ENCODE results near the gene ISLR2. TPM values are rescaled to one million over a fixed set of nuclear protein-coding genes. Genes with fewer than 3 reads are reported as not detected.
A peak's percentile ranks its signal among the peaks of the same experiment; 100 is the strongest.

ISLR2 gene
- polyA plus RNA-seq, 10 donors: 2.3 to 6.8 (median 4.4) TPM

DNA sequence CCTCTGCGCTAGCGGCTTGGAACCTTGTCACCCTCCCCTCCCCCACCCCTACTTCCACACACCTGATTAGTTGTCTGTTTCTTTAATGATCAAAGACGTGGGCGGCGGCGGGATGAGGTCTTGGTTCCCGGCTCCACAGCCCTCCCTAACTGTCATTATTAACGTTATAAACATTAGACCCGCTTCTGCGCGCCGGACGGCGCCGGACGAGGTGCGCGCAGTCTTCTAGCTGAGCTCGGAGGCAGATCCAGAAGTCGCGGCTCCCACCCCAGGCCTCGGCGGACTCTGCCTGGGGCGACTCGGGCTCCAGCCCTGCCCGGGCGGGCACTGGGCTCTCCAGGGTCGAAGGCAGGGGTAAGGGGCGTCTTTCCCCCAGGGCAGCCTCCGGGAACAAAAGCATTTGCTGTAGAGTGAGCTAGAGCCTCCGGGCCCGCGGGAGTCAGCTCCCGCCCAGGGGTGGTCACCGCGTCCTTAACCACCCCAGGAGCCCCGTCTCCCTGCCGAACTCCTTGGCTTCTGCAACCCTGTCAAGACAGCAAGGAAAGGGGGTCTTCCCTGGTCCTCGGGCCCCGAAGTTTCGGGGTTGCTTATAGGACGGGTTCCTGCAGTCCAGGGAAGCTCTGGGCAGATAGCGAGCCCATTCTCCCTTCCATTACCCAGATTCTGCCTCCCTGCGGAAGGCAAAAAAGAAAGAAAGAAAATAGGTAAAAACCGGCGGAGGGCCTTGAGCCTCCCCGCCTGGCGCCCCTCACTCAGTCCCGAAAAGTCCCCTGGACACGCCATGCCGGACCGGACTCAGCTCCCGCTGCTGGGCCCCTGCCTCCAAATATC lies 2.2 kb upstream of the ISLR2 start:
- no peak for DNase-seq

DNA sequence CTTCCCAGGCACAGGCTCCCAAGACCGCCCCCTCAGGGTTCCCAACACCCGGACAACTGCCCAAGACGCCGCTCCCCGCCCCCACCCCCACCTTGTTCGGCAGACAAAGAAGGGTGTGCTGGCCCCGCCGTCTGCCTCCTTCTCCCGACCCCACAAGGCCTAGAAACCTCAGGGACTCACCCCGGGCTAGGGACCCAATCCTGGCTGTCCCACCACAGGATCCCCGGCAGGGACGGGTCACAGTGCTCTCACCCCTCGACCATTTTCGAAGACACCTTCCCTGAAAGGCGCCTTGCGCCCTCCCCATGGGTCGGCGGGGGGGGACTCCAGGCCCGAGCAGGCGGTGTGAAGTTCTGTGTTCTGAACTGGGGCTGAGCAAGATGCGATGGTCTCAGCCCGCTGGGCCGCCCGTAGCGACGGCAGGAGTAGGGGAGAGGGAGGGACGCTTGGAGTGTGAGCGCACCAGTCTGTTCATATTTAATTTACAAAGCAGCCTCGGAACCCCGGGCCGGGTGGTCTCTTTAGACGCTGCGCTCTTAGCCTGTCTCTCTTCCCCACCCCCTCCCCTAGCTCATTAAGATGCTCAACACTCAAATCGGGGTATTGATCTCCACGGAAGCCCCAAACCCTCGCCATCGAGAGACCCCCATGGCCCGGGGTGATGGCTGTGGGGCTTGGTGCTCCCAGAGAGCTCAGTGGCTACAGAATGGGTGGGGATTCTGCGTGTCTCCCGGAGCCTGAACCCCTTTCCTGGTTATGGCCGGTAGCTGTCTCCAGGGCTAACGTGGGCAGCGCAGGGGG lies 1.4 kb upstream of the ISLR2 start:
- DNase-seq: peak in 2 of 3 donors; percentile 43 to 76

DNA sequence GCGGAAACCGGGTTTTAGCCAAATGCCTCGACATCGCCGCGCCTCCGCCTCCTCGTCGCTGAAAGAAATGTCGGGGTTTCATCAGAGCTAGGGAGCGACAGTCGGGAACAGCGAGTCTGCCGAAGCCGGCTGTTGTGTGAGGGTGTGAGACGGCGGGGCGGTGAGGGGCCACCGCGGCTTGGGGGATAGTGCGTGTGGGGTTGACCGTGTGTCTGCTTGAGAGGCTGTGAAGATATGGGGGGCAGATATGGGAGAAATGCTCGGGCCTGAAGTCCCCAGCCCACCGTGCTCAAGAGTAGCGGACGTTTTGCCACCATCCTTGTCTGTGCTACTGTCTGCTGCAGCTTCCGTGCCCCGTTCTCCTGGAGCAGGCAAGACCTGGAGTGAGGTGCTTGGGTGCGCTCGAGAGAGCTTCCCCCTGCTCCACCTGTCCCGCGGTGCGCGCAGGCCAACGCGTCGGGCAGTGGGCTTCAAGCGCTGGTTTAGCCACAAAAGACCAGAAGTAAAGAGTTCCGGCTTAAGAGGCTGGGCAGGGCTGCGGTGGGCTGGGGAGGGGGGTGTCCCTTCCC lies 716 bp upstream of the ISLR2 start:
- peak in 1 of 3 donors; percentile 72 for DNase-seq

GRCh38 chr15:74130849-74131627 lies 652 bp downstream of the ISLR2 start:
- DNase-seq: no peak

DNA sequence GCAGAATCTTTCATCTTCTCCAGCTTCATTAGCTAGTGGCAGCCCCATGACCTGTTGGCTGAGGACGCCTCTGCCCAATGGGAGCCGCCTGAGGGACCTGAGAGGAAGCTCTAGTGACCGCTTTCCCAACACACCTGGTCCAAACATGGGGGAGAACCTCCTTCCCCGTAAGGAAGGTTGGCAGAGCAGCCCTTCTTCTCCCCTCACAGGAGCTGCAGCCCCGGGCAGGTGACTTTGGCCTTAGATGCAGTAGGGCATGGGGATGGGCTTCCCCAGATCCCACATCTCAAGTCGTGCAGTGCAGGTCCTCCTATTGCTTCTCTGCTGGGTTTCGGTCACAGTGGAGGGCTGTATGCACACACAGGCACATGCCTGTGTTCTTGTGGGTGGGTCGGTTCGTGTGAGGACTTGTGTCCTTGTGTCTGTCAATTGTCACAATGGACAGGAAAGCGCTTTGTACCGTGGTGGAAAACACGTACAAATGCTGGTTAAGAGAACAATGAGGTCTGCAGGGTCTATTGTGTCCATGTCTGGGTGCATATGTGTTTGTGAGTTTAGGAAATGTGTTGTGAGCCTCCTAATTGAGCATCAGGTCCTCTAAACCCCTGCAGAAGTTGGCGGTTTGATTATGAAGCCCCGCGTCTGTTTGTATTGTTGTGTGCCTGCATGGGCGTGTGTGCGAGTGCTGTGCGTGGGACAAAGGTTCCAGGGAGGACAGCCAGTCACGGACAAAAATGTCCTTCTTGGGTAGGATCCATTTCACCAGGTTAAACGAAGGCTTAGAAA lies 1.4 kb downstream of the ISLR2 start:
- peak in 1 of 3 donors; percentile 30 for DNase-seq

GRCh38 chr15:74132681-74133651 lies 2.6 kb downstream of the ISLR2 start:
- peak in 1 of 3 donors; percentile 45 for DNase-seq

DNA sequence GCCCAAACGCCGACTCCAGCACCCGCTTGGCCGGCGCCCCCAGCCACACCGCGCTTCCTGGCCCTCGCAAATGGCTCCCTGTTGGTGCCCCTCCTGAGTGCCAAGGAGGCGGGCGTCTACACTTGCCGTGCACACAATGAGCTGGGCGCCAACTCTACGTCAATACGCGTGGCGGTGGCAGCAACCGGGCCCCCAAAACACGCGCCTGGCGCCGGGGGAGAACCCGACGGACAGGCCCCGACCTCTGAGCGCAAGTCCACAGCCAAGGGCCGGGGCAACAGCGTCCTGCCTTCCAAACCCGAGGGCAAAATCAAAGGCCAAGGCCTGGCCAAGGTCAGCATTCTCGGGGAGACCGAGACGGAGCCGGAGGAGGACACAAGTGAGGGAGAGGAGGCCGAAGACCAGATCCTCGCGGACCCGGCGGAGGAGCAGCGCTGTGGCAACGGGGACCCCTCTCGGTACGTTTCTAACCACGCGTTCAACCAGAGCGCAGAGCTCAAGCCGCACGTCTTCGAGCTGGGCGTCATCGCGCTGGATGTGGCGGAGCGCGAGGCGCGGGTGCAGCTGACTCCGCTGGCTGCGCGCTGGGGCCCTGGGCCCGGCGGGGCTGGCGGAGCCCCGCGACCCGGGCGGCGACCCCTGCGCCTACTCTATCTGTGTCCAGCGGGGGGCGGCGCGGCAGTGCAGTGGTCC lies 3.5 kb downstream of the ISLR2 start:
- no peak for DNase-seq

- peak in 1 of 3 donors; percentile 61 for DNase-seq
These were observed 4.1 kb downstream of the ISLR2 start for GRCh38 chr15:74134387-74135027.

GRCh38 chr15:74135041-74135565 lies 4.7 kb downstream of the ISLR2 start:
- peak in 1 of 3 donors; percentile 38 for DNase-seq

GRCh38 chr15:74136540-74136813 lies 6.1 kb downstream of the ISLR2 start:
- peak in 1 of 3 donors; percentile 68 for DNase-seq

DNA sequence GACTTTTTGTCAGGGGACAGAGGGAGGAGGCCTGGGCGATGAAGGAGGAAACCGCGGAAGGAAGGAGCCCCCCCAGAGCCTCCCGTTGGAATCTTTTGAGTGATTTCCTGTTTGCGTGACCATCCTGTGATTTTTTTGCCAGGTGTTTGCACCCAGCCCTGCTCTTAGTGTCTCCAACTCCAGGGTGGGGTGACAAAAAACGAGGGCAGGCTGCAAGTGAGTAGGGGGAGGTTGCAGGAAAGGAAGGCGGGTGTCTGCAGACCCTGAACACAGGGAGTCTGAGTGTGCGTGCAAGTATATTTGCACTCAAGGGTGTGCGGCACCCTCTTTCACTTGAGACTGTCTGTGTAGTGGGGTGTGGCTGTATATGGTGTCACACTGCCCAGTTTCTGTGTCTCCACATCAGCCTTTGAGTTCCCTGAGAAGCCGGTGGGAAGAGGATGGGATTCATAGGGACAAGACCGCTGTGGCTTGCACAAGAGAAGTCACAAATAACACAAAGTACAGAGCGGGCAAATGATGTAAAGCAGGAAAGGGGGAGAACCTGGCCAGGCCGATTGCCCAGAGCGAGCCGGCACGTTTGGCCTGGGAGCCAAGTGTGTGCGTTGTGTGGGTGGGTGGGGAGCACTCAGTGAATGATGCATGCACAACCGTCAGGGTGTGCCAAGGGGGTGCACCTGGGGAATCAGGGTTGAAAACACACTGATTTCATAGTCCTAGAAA lies 6.6 kb downstream of the ISLR2 start:
- peak; percentile 18 to 83 (median 57) for DNase-seq

DNA sequence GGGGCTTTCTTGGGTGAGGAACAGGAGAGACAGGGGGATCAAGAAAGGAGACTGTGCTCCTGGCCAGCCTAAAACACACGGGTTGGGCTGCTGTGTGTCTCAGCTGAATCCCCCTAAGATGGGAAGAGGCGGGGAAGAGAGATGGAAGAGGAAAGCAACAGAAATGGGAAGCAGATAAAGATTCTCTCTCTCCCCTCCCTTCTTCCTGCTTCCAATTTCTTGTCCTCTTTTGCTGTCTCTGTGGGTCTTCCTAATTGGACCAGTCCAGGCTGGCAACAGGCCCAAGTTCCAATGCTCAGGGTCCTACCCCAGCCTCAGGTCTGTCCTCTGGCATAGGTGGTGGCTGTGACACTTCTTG lies 7.1 kb downstream of the ISLR2 start:
- peak in 1 of 3 donors; percentile 25 for DNase-seq

- no peak for DNase-seq
These were observed 8.3 kb downstream of the ISLR2 start for GRCh38 chr15:74138642-74139041.

- no peak for DNase-seq
These were observed 11.2 kb downstream of the ISLR2 start for GRCh38 chr15:74141591-74141990.

GRCh38 chr15:74144153-74144775 lies 13.9 kb downstream of the ISLR2 start:
- no peak for DNase-seq

DNA sequence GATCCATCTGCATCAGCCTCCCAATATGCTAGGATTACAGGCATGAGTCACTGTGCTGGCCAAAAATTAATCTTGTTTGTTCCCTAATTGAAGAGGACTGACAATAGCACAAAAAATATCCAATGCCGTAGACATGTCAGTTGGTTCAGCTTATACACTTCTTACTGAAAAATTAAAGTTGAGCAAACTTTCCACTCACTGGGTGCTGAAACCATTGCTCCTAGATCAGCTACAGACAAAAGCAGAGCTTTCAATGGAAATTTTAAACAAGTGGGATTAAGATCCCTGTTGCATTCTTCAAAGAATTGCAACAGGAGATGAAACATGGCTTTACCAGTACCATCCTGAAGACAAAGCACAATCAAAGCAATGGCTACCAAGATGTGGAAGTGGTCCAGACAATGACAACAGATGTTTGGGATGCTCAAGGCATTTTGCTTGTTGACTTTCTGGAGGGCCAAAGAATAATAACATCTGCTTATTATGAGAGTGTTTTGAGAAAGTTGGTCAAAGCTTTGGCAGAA lies 16.0 kb downstream of the ISLR2 start:
- no peak for DNase-seq

GRCh38 chr15:74147051-74147450 lies 16.7 kb downstream of the ISLR2 start:
- no peak for DNase-seq

Measured in muscle of back (tissue), 11 donors.